Colonic mucosa (tissue), 4 donors: ENCODE results near the gene UBC. TPM values are rescaled to one million over a fixed set of nuclear protein-coding genes. Genes with fewer than 3 reads are reported as not detected.
"Not testable (repeated sequence)": the region's sequence is repeated elsewhere in the genome, so short reads cannot be mapped to it uniquely, and the experiment has no call there.

Experiments
- DNase-seq: peaks from one replicate; pipeline ENCODE4 v3.0.0-alpha.2; 2020
- H3K27ac ChIP-seq: fragments of 200-600 bp; one replicate; pipeline ENCODE4 v1.8.0; 2021
- H3K27me3 ChIP-seq: fragments of 200-600 bp; one replicate; pipeline ENCODE4 v1.8.0; 2021
- H3K36me3 ChIP-seq: fragments of 200-600 bp; one replicate; pipeline ENCODE4 v1.8.0; 2021
- H3K4me1 ChIP-seq: fragments of 200-600 bp; one replicate; pipeline ENCODE4 v1.8.0; 2021; ENCODE audit warnings: mild to moderate bottlenecking
- H3K4me3 ChIP-seq: fragments of 200-600 bp; one replicate; pipeline ENCODE4 v1.8.0; 2021
- H3K9ac ChIP-seq, 2 donors: one replicate each; pipeline ENCODE4 v1.7.0; 2013; ENCODE audit warnings: control low read depth in 2 of 2, low read depth in 2 of 2, low read length in 2 of 2
- H3K9me3 ChIP-seq: fragments of 200-600 bp; one replicate; pipeline ENCODE4 v1.8.0; 2021
- CTCF ChIP-seq: fragments of 200-600 bp; IDR thresholded peaks from one replicate; pipeline ENCODE4 v1.8.0; 2022; ENCODE audit warnings: antibody characterized with exemption, mild to moderate bottlenecking
- intact Hi-C: fragments of 100-400 bp; cut with DNase I; formaldehyde crosslinking; loops from one replicate; pipeline ENCODE4 v1.14.1; 2022
- total RNA-seq, 2 donors: library from RNA; stranded (reverse); fragmentation: NEBNext Ultra II Directional in 1 of 2; extraction: Animal tissue kit (Norgen Biotek cat#: 25700) in 1 of 2; gene quantifications; one replicate each; pipeline ENCODE4 v1.2.1, GENCODE V29; 2021
- donor health status: healthy.
- donor health status: DM: no; HTN: no; CAD: no.
- donor health status: DM: no; HTN: no; CAD: no.

The UBC gene
- total RNA-seq, 2 donors from 2014 or later = 903 to 1,043 TPM

GRCh38 chr12:124920353-124920935 is 6.0 kb upstream of the UBC start:
- H3K4me3 ChIP-seq = no peak overlapping the region

GRCh38 chr12:124919521-124920352 is 5.3 kb upstream of the UBC start:
- Histone ChIP-seq H3K36me3 (no peaks in the 10 kb centered on the region), H3K9me3 (no peaks in the 10 kb centered on the region), H3K4me3 (no peak overlapping the region), H3K27me3 (no peaks in the 10 kb centered on the region), H3K9ac (peak overlapping the region; percentile 61 to 68), H3K4me1 (peaks cover 5% of the 10 kb centered on the region), H3K27ac (peak overlapping the region; percentile 98)
- TF ChIP-seq CTCF = no peak
- no peak for DNase-seq
- intact Hi-C loops = no loop called here

More at GRCh38 chr12:124920353-124920935, 6.0 kb upstream of the UBC start:
- DNase-seq = no peak
- Histone ChIP-seq H3K27ac (peak overlapping the region; percentile 98), H3K27me3 (no peaks in the 10 kb centered on the region), H3K4me1 (peaks cover 5% of the 10 kb centered on the region), H3K9me3 (no peaks in the 10 kb centered on the region), H3K9ac (peak overlapping the region in 1 of 2 donors; percentile 79), H3K36me3 (no peaks in the 10 kb centered on the region)
- TF ChIP-seq CTCF = no peak
- intact Hi-C loops = no loop called here

- Histone ChIP-seq H3K9ac (peak overlapping the region in 1 of 2 donors; percentile 19), H3K27ac (peak overlapping the region; percentile 98)
- H3K9me3 ChIP-seq, H3K27me3 ChIP-seq, H3K36me3 ChIP-seq, H3K4me1 ChIP-seq, DNase-seq, H3K4me3 ChIP-seq, intact Hi-C loops: not testable (repeated sequence)
Measured at GRCh38 chr12:124918622-124918988, 4.2 kb upstream of the UBC start.

GRCh38 chr12:124917841-124918621 is 3.6 kb upstream of the UBC start:
- no peak for DNase-seq
- Histone ChIP-seq H3K4me1 (peaks cover 5% of the 10 kb centered on the region), H3K36me3 (no peaks in the 10 kb centered on the region), H3K9me3 (no peaks in the 10 kb centered on the region), H3K27me3 (no peaks in the 10 kb centered on the region), H3K4me3 (peak overlapping the region; percentile 9), H3K27ac (peak overlapping the region; percentile 98), H3K9ac (peak overlapping the region; percentile 5 to 100)
- no peak for TF ChIP-seq CTCF
- intact Hi-C loops = no loop called here

GRCh38 chr12:124917135-124917840 is 2.8 kb upstream of the UBC start:
- intact Hi-C loops = no loop called here
- peak; percentile 97 for DNase-seq
- Histone ChIP-seq H3K4me3 (peak overlapping the region; percentile 9), H3K4me1 (peaks cover 5% of the 10 kb centered on the region), H3K27ac (peak overlapping the region; percentile 98), H3K27me3 (no peaks in the 10 kb centered on the region), H3K9me3 (no peaks in the 10 kb centered on the region), H3K9ac (peak overlapping the region; percentile 59 to 100), H3K36me3 (no peaks in the 10 kb centered on the region)
- TF ChIP-seq CTCF = no peak
